HepG2 (cell line): Measurements from ENCODE around the gene XXYLT1. TPM values are rescaled to one million over a fixed set of nuclear protein-coding genes. Genes with fewer than 3 reads are reported as not detected.

Source experiments
- ATAC-seq: fragments of 200-7000 bp; cut with Tn5 transposase; 3 replicates; pipeline ENCODE4 v1.9.1; 2020; ENCODE audit warnings: mild to moderate bottlenecking, moderate library complexity
- BruUV-seq: library from RNA; stranded (reverse); fragments of 400-500 nt; replicated peaks from 2 replicates; lab custom pipeline; 2021; lab: Mats Ljungman, UMichigan
- CTCF ChIA-PET: fragments of 300-600 bp; formaldehyde crosslinking; extraction: SDS; loops from one replicate; lab custom pipeline; 2021; ENCODE audit warnings: low total read pairs, inconsistent platforms, low intra/inter-chr PET ratio; lab: Yijun Ruan, JAX
- POLR2A ChIA-PET: fragments of 350-600 bp; sonication (Branson Sonifier 250); formaldehyde crosslinking; loops from one replicate; lab custom pipeline; 2020; ENCODE audit warnings: antibody characterized with exemption, inconsistent platforms; lab: Yijun Ruan, JAX
- DNase-seq: peaks from one replicate; pipeline ENCODE4 v3.0.0-alpha.2; 2015; ENCODE audit warnings: low spot score
- FAIRE-seq: peaks from 3 replicates; lab custom pipeline; 2011; peaks lifted over from hg19 to GRCh38; lab: Jason Lieb, UNC
- H2AFZ ChIP-seq: one replicate; pipeline ENCODE4 v1.6.1; 2011; ENCODE audit warnings: low read length, inconsistent platforms
- H3K27ac ChIP-seq: fragments of 300-600 bp; 3 replicates; pipeline ENCODE4 v1.8.0; 2011; ENCODE audit warnings: mixed run types, mild to moderate bottlenecking, mixed read lengths, low read length, inconsistent platforms; ENCODE audit not compliant: insufficient read depth; ENCODE audit errors: extremely low read length
- H3K27me3 ChIP-seq, 2 experiments: fragments of 200-600 bp in 1 of 2; 2 replicates in 1 of 2; 3 replicates in 1 of 2; pipeline versions ENCODE4 v1.6.0 to v1.8.0; 2011; ENCODE audit warnings: low read length in 2 of 2, mild to moderate bottlenecking in 2 of 2, moderate library complexity in 2 of 2, inconsistent platforms in 1 of 2; ENCODE audit not compliant: insufficient read depth in 2 of 2, control insufficient read depth in 1 of 2
- H3K36me3 ChIP-seq, 2 experiments: fragments of 200-600 bp in 1 of 2; replicated peaks in 1 of 2; 2 replicates in 1 of 2; 3 replicates in 1 of 2; pipeline versions ENCODE4 v1.5.1 to v1.8.0; 2011; ENCODE audit warnings: low read length in 2 of 2, inconsistent platforms in 1 of 2; ENCODE audit not compliant: insufficient read depth in 2 of 2, control insufficient read depth in 1 of 2
- H3K4me1 ChIP-seq: 2 replicates; pipeline ENCODE4 v1.5.1; 2012; ENCODE audit warnings: low read length, inconsistent platforms; ENCODE audit not compliant: insufficient read depth
- H3K4me2 ChIP-seq: 2 replicates; pipeline ENCODE4 v1.6.0; 2011; ENCODE audit warnings: low read depth, low read length, inconsistent platforms
- H3K4me3 ChIP-seq, 3 experiments: fragments of 200-600 bp in 1 of 3; sonication (generic), shearing (Covaris generic) in 1 of 3; replicated peaks in 1 of 3; 2 replicates each; pipeline ENCODE4 v1.5.1; 2011 to 2016; ENCODE audit warnings: low read length in 3 of 3, inconsistent platforms in 2 of 3, low read depth in 2 of 3, mild to moderate bottlenecking in 2 of 3, control low read depth in 1 of 3, mixed read lengths in 1 of 3; ENCODE audit not compliant: insufficient read depth in 1 of 3
- H3K79me2 ChIP-seq: one replicate; pipeline ENCODE4 v1.6.1; 2011; ENCODE audit warnings: low read length, inconsistent platforms; ENCODE audit not compliant: insufficient read depth
- H3K9ac ChIP-seq: 2 replicates; pipeline ENCODE4 v1.6.0; 2011; ENCODE audit warnings: mild to moderate bottlenecking, low read depth, low read length, inconsistent platforms; ENCODE audit not compliant: insufficient read depth
- H3K9me3 ChIP-seq: 2 replicates; pipeline ENCODE4 v1.5.1; 2012; ENCODE audit warnings: mild to moderate bottlenecking, low read length
- H4K20me1 ChIP-seq: 2 replicates; pipeline ENCODE4 v1.6.0; 2011; ENCODE audit warnings: inconsistent platforms, mild to moderate bottlenecking, low read length, moderate library complexity; ENCODE audit not compliant: insufficient read depth
- HMG20B ChIP-seq: conservative IDR thresholded peaks from 2 replicates; pipeline ENCODE4 v1.6.1; 2016; ENCODE audit warnings: missing genetic modification reagents, missing compliant biosample characterization
- JARID2 ChIP-seq: sonication (generic); formaldehyde crosslinking; IDR thresholded peaks from 2 replicates; pipeline ENCODE4 v1.8.1; 2023; ENCODE audit warnings: missing genetic modification reagents, inconsistent platforms; ENCODE audit not compliant: insufficient replicate concordance
- KLF6 ChIP-seq: IDR thresholded peaks from 2 replicates; pipeline ENCODE4 v1.8.0; 2016; ENCODE audit warnings: missing biosample characterization, missing genetic modification reagents
- RARG ChIP-seq: sonication (generic); formaldehyde crosslinking; IDR thresholded peaks from 2 replicates; pipeline ENCODE4 v1.4.0; 2020; ENCODE audit warnings: low read depth, mild to moderate bottlenecking, missing genetic modification reagents
- STAG1 ChIP-seq: sonication (generic); formaldehyde crosslinking; IDR thresholded peaks from 2 replicates; pipeline ENCODE4 v1.4.0; 2020; ENCODE audit warnings: missing genetic modification reagents
- TP53 ChIP-seq: sonication (generic); formaldehyde crosslinking; conservative IDR thresholded peaks from 2 replicates; pipeline ENCODE4 v1.4.0; 2020; ENCODE audit warnings: missing genetic modification reagents
- ZNF253 ChIP-seq: sonication (generic); formaldehyde crosslinking; IDR thresholded peaks from 2 replicates; pipeline ENCODE4 v1.8.0; 2022; ENCODE audit warnings: mild to moderate bottlenecking, missing genetic modification reagents, borderline replicate concordance
- WGBS: methylation state at CpG from one replicate; pipeline ENCODE4 v1.1.6; 2017; ENCODE audit warnings: low lambda C conversion rate; 5-methylcytosine and 5-hydroxymethylcytosine counted together
- in situ Hi-C: cut with HindIII; loops from 2 replicates; pipeline ENCODE4 v1.10.0; 2017; ENCODE audit warnings: low pct_unique_long_range_greater_than_20kb; ENCODE audit not compliant: extremely low pct_ligation_motif_present
- intact Hi-C: fragments of 100-400 bp; cut with micrococcal nuclease; formaldehyde crosslinking; loops from one replicate; pipeline ENCODE4 v1.10.0; 2022; ENCODE audit not compliant: unreplicated experiment
- polyA plus RNA-seq, 8 experiments: library from polyadenylated mRNA; depleted of rRNA in 3 of 8; stranded (reverse) in 7 of 8; unstranded in 1 of 8; fragments of >200 nt; fragmentation: Illumina TruSeq in 4 of 8; extraction: Trizol in 4 of 8; gene quantifications; 2 replicates each; pipeline versions ENCODE4 v1.2.1 to v1.2.3, GENCODE V29; 2011 to 2016; ENCODE audit warnings: low read depth in 4 of 8, missing spikeins in 1 of 8, mixed read lengths in 1 of 8; ENCODE audit not compliant: insufficient read depth in 1 of 8
- total RNA-seq, 5 experiments: library from RNA; depleted of rRNA; stranded (reverse); fragments of >200 nt; fragmentation: Illumina TruSeq; extraction: Trizol; gene quantifications; 2 replicates each; pipeline ENCODE4 v1.2.3, GENCODE V29; 2016; ENCODE audit warnings: low read depth in 1 of 5
- TF ChIP-seq, protein P1 (sequence below): sonication (generic); formaldehyde crosslinking; IDR thresholded peaks from 2 replicates; pipeline ENCODE4 v1.5.0; 2020; ENCODE audit warnings: mild to moderate bottlenecking, missing genetic modification reagents
- TF ChIP-seq, protein P2 (sequence below): sonication (generic); formaldehyde crosslinking; IDR thresholded peaks from 2 replicates; pipeline ENCODE4 v1.4.0; 2020; ENCODE audit warnings: mild to moderate bottlenecking, missing genetic modification reagents, borderline replicate concordance
- TF ChIP-seq, protein P3 (sequence below): sonication (generic); formaldehyde crosslinking; IDR thresholded peaks from 2 replicates; pipeline ENCODE4 v1.8.1; 2023; ENCODE audit warnings: mild to moderate bottlenecking, missing genetic modification reagents, borderline replicate concordance
- TF ChIP-seq, protein P4 (sequence below): sonication (generic); formaldehyde crosslinking; IDR thresholded peaks from 2 replicates; pipeline ENCODE4 v1.5.1; 2020; ENCODE audit warnings: missing genetic modification reagents, mild to moderate bottlenecking, borderline replicate concordance

Gene XXYLT1
- total and polyA plus RNA-seq, 2 of the 13 experiments (the other 11 are each of a cell fraction or from before 2014, with no cell fraction given): 17.7 to 19.0 TPM

DNA sequence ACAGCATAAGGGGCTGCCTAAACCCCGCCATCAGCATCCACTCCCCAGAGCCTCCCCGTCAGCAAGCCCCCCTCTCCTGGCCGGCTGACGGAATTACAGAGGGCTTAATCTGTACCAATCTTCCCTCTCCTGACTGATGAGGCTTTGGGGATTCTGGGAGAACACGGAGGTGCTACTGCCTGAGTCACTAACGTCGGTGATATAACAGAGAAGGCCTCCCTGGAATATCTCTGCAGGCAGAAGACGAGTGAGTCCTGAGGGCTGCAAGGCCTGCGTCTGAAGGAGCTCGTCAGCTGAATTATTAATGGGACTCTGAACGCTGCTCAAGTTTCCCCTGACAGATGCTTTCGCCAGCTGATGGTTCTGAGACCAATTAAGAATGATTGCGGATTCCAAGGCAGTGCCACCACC is 147.7 kb downstream of the XXYLT1 start:
- CTCF ChIA-PET: no interaction called here
- no TSS peak for BruUV-seq
- intact Hi-C loops: no loop called here

More for the DNA sequence above, 147.7 kb downstream of the XXYLT1 start:
- TF ChIP-seq, protein P1, sequence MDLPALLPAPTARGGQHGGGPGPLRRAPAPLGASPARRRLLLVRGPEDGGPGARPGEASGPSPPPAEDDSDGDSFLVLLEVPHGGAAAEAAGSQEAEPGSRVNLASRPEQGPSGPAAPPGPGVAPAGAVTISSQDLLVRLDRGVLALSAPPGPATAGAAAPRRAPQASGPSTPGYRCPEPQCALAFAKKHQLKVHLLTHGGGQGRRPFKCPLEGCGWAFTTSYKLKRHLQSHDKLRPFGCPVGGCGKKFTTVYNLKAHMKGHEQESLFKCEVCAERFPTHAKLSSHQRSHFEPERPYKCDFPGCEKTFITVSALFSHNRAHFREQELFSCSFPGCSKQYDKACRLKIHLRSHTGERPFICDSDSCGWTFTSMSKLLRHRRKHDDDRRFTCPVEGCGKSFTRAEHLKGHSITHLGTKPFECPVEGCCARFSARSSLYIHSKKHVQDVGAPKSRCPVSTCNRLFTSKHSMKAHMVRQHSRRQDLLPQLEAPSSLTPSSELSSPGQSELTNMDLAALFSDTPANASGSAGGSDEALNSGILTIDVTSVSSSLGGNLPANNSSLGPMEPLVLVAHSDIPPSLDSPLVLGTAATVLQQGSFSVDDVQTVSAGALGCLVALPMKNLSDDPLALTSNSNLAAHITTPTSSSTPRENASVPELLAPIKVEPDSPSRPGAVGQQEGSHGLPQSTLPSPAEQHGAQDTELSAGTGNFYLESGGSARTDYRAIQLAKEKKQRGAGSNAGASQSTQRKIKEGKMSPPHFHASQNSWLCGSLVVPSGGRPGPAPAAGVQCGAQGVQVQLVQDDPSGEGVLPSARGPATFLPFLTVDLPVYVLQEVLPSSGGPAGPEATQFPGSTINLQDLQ (CRISPR knock-in tag): no peak
- TF ChIP-seq, protein P2, sequence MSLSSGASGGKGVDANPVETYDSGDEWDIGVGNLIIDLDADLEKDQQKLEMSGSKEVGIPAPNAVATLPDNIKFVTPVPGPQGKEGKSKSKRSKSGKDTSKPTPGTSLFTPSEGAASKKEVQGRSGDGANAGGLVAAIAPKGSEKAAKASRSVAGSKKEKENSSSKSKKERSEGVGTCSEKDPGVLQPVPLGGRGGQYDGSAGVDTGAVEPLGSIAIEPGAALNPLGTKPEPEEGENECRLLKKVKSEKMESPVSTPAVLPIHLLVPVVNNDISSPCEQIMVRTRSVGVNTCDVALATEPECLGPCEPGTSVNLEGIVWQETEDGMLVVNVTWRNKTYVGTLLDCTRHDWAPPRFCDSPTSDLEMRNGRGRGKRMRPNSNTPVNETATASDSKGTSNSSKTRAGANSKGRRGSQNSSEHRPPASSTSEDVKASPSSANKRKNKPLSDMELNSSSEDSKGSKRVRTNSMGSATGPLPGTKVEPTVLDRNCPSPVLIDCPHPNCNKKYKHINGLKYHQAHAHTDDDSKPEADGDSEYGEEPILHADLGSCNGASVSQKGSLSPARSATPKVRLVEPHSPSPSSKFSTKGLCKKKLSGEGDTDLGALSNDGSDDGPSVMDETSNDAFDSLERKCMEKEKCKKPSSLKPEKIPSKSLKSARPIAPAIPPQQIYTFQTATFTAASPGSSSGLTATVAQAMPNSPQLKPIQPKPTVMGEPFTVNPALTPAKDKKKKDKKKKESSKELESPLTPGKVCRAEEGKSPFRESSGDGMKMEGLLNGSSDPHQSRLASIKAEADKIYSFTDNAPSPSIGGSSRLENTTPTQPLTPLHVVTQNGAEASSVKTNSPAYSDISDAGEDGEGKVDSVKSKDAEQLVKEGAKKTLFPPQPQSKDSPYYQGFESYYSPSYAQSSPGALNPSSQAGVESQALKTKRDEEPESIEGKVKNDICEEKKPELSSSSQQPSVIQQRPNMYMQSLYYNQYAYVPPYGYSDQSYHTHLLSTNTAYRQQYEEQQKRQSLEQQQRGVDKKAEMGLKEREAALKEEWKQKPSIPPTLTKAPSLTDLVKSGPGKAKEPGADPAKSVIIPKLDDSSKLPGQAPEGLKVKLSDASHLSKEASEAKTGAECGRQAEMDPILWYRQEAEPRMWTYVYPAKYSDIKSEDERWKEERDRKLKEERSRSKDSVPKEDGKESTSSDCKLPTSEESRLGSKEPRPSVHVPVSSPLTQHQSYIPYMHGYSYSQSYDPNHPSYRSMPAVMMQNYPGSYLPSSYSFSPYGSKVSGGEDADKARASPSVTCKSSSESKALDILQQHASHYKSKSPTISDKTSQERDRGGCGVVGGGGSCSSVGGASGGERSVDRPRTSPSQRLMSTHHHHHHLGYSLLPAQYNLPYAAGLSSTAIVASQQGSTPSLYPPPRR (CRISPR knock-in tag): no peak
- no peak for TF ChIP-seq ZNF253
- TF ChIP-seq HMG20B: no peak
- no peak for TF ChIP-seq TP53 (CRISPR knock-in tag)
- TF ChIP-seq, protein P3, sequence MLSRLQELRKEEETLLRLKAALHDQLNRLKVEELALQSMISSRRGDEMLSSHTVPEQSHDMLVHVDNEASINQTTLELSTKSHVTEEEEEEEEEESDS (CRISPR knock-in tag): no peak
- no peak for TF ChIP-seq KLF6 (CRISPR knock-in tag)
- no peak for TF ChIP-seq STAG1 (CRISPR knock-in tag)
- TF ChIP-seq, protein P4, sequence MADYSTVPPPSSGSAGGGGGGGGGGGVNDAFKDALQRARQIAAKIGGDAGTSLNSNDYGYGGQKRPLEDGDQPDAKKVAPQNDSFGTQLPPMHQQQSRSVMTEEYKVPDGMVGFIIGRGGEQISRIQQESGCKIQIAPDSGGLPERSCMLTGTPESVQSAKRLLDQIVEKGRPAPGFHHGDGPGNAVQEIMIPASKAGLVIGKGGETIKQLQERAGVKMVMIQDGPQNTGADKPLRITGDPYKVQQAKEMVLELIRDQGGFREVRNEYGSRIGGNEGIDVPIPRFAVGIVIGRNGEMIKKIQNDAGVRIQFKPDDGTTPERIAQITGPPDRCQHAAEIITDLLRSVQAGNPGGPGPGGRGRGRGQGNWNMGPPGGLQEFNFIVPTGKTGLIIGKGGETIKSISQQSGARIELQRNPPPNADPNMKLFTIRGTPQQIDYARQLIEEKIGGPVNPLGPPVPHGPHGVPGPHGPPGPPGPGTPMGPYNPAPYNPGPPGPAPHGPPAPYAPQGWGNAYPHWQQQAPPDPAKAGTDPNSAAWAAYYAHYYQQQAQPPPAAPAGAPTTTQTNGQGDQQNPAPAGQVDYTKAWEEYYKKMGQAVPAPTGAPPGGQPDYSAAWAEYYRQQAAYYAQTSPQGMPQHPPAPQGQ: no peak
- TF ChIP-seq JARID2 (CRISPR knock-in tag): no peak
- TF ChIP-seq RARG (CRISPR knock-in tag): no peak
- no peaks in the 10 kb centered on the region for H3K27me3 ChIP-seq
- 93% methylated on average over 9 of the region's 13 CpGs for WGBS
- no peak overlapping the region for H3K9ac ChIP-seq
- H2AFZ ChIP-seq: no peak overlapping the region
- in situ Hi-C loops: no loop called here
- no peaks in the 10 kb centered on the region for H3K79me2 ChIP-seq
- no peaks in the 10 kb centered on the region for H3K9me3 ChIP-seq
- H4K20me1 ChIP-seq: no peaks in the 10 kb centered on the region
- no peak overlapping the region for H3K27ac ChIP-seq
- H3K4me2 ChIP-seq: no peak overlapping the region
- H3K4me1 ChIP-seq: peaks cover 59% of the 10 kb centered on the region
- ATAC-seq (no peak), DNase-seq (no peak), FAIRE-seq (no peak)
- H3K4me3 ChIP-seq: no peak overlapping the region
- POLR2A ChIA-PET: no interaction called here
- no peaks in the 10 kb centered on the region for H3K36me3 ChIP-seq
